Osteoblast (primary cell): ENCODE results near the gene PPM1L. TPM values are rescaled to one million over a fixed set of nuclear protein-coding genes. Genes with fewer than 3 reads are reported as not detected.

Experiments
- DNase-seq: peaks from one replicate; pipeline ENCODE4 v3.0.0; 2011; ENCODE audit warnings: low spot score, mixed read lengths; ENCODE audit not compliant: insufficient read length; ENCODE audit errors: missing footprints
- H2AFZ ChIP-seq: 2 replicates; pipeline ENCODE4 v1.6.0; 2011; ENCODE audit warnings: mild to moderate bottlenecking, low read length
- H3K27ac ChIP-seq: 2 replicates; pipeline ENCODE4 v1.5.1; 2011; ENCODE audit warnings: mild to moderate bottlenecking, low read depth, low read length, moderate library complexity
- H3K27me3 ChIP-seq: 2 replicates; pipeline ENCODE4 v1.6.0; 2012; ENCODE audit warnings: mild to moderate bottlenecking, control low read depth, inconsistent platforms, low read length, moderate library complexity; ENCODE audit not compliant: insufficient read depth
- H3K36me3 ChIP-seq: 2 replicates; pipeline ENCODE4 v1.5.1; 2011; ENCODE audit warnings: mild to moderate bottlenecking, low read length, control low read depth, moderate library complexity; ENCODE audit not compliant: insufficient read depth
- H3K4me1 ChIP-seq: 2 replicates; pipeline ENCODE4 v1.5.1; 2011; ENCODE audit warnings: mild to moderate bottlenecking, low read length, control low read depth, moderate library complexity; ENCODE audit not compliant: insufficient read depth
- H3K4me2 ChIP-seq: 2 replicates; pipeline ENCODE4 v1.6.0; 2011; ENCODE audit warnings: mild to moderate bottlenecking, low read length; ENCODE audit not compliant: insufficient read depth
- H3K4me3 ChIP-seq: fragments of 200-600 bp; sonication (generic); 3 replicates; pipeline ENCODE4 v1.5.1; 2012; ENCODE audit warnings: mild to moderate bottlenecking, low read length, inconsistent platforms; ENCODE audit not compliant: insufficient read depth
- H3K79me2 ChIP-seq: 2 replicates; pipeline ENCODE4 v1.6.0; 2012; ENCODE audit warnings: mild to moderate bottlenecking, low read length, control low read depth, inconsistent platforms; ENCODE audit not compliant: insufficient read depth
- H3K9me3 ChIP-seq: 2 replicates; pipeline ENCODE4 v1.5.1; 2011; ENCODE audit warnings: low read depth, low read length, control low read depth
- H4K20me1 ChIP-seq: 2 replicates; pipeline ENCODE4 v1.6.0; 2012; ENCODE audit warnings: mild to moderate bottlenecking, low read length, control low read depth; ENCODE audit not compliant: insufficient read depth
- total RNA-seq: library from RNA; depleted of rRNA; stranded (reverse); fragments of >200 nt; gene quantifications from 2 replicates; pipeline ENCODE4 v1.2.3, GENCODE V29; 2012
- TF ChIP-seq, protein P1 (sequence below): IDR thresholded peaks from 2 replicates; pipeline ENCODE4 v1.5.1; 2011; ENCODE audit warnings: mild to moderate bottlenecking, low read depth, low read length, moderate library complexity; ENCODE audit errors: extremely low read depth

PPM1L gene
- total RNA-seq, 1 donor = 4.3 TPM

DNA sequence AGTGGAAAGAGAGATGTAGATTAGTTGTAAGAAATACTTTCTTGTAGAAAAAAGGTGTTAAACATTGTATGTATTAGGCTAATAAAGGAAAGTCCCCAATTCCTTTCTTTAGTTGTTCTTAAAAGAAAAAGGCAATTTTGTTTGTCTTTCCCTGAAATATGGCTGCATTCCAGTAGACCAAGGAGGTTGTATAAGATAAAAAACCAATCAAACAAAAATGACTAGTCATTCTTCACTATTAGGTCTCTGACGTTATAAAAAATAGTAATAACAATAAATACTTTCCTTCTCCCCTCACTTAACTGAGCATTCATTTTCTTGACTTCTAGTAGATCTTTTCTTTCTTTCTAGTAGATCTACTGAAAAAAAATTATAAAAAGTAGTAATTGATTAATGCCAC is 8.6 kb upstream of the PPM1L start:
- no peak overlapping the region for H3K27ac ChIP-seq
- H3K4me2 ChIP-seq = no peak overlapping the region
- TF ChIP-seq, protein P1, sequence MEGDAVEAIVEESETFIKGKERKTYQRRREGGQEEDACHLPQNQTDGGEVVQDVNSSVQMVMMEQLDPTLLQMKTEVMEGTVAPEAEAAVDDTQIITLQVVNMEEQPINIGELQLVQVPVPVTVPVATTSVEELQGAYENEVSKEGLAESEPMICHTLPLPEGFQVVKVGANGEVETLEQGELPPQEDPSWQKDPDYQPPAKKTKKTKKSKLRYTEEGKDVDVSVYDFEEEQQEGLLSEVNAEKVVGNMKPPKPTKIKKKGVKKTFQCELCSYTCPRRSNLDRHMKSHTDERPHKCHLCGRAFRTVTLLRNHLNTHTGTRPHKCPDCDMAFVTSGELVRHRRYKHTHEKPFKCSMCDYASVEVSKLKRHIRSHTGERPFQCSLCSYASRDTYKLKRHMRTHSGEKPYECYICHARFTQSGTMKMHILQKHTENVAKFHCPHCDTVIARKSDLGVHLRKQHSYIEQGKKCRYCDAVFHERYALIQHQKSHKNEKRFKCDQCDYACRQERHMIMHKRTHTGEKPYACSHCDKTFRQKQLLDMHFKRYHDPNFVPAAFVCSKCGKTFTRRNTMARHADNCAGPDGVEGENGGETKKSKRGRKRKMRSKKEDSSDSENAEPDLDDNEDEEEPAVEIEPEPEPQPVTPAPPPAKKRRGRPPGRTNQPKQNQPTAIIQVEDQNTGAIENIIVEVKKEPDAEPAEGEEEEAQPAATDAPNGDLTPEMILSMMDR = no peak
- no peaks in the 10 kb centered on the region for H3K36me3 ChIP-seq
- no peaks in the 10 kb centered on the region for H3K27me3 ChIP-seq
- H3K4me1 ChIP-seq = no peaks in the 10 kb centered on the region
- DNase-seq = no peak
- no peaks in the 10 kb centered on the region for H4K20me1 ChIP-seq
- H3K9me3 ChIP-seq = no peaks in the 10 kb centered on the region
- no peak overlapping the region for H2AFZ ChIP-seq
- no peak overlapping the region for H3K4me3 ChIP-seq
- no peaks in the 10 kb centered on the region for H3K79me2 ChIP-seq

DNA sequence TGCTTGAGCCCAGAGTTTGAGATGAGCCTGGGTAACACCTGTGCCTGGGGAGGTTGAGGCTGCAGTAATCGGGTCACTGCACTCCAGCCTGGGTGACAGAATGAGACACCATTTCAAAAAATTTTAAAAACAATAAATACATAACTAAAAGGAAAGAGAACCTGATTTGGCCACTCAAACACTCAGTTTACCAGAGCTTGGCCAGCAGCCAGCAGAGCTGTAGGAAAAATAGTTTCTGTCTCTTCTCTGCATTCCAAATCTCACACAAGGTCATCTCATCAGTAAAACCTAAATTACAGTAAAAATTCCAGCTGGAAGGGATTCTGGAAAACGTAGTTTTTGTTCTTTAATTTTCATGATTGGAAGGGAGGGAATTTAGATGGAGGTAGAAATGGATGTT is 7.8 kb upstream of the PPM1L start:
- no peak overlapping the region for H3K4me2 ChIP-seq

DNA sequence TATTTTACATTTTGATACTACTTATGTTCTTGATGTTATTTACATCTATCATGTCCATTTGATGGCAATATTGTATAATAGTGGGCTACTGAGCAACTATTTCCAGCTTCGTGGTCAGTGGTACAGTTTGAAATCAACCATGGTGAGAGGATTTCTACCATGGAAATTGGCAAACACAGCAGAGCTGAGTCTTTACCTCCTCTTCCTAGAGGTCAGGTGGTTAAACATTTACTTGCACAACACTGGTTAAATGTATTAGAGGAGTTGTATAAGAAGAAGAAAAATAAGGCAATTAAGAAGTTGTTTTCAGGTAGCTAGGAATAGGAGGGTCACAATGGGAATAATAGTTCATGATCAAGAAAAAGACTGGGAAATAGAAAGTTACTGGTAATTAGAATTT is 7.2 kb upstream of the PPM1L start:
- Histone ChIP-seq H3K36me3 (no peaks in the 10 kb centered on the region), H3K4me3 (no peak overlapping the region), H3K9me3 (no peaks in the 10 kb centered on the region), H3K4me2 (no peak overlapping the region), H3K27me3 (no peaks in the 10 kb centered on the region), H3K4me1 (no peaks in the 10 kb centered on the region), H4K20me1 (no peaks in the 10 kb centered on the region), H3K79me2 (no peaks in the 10 kb centered on the region), H3K27ac (no peak overlapping the region), H2AFZ (no peak overlapping the region)
- TF ChIP-seq, protein P1 = no peak
- no peak for DNase-seq

More for the DNA sequence above, 7.8 kb upstream of the PPM1L start:
- no peaks in the 10 kb centered on the region for H3K36me3 ChIP-seq
- TF ChIP-seq, protein P1 = no peak
- H3K4me3 ChIP-seq = no peak overlapping the region
- H3K79me2 ChIP-seq = no peaks in the 10 kb centered on the region
- H4K20me1 ChIP-seq = no peaks in the 10 kb centered on the region
- H3K9me3 ChIP-seq = no peaks in the 10 kb centered on the region
- DNase-seq = no peak
- H3K27me3 ChIP-seq = no peaks in the 10 kb centered on the region
- no peak overlapping the region for H2AFZ ChIP-seq
- H3K27ac ChIP-seq = no peak overlapping the region
- no peaks in the 10 kb centered on the region for H3K4me1 ChIP-seq

DNA sequence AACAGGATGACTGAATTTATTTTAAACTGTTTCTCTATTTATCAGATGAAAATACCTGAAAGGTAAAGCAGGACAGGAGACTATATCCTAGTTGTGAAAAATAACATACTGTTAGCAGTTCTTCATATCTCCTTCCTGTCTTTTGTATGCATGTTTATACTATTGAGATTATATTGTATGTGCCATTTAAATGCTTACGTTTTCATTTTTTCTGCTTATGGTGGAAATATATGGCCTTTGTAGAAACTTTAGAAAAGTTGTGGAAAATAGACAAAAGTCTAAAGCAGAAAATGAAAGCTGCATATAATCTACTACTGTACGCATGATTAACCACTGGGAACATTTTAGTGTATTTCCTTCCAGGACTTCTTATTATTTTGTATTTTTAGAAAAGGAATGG is 2.1 kb upstream of the PPM1L start:
- H3K9me3 ChIP-seq = no peaks in the 10 kb centered on the region
- no peak overlapping the region for H3K27ac ChIP-seq
- no peaks in the 10 kb centered on the region for H4K20me1 ChIP-seq
- no peaks in the 10 kb centered on the region for H3K36me3 ChIP-seq
- DNase-seq = peak; percentile 35
- TF ChIP-seq, protein P1 = no peak
- peaks cover 24% of the 10 kb centered on the region for H3K27me3 ChIP-seq
- peaks cover 16% of the 10 kb centered on the region for H3K4me1 ChIP-seq
- H3K4me2 ChIP-seq = peak overlapping the region; percentile 98
- H3K79me2 ChIP-seq = no peaks in the 10 kb centered on the region
- H3K4me3 ChIP-seq = peak overlapping the region; percentile 80
- no peak overlapping the region for H2AFZ ChIP-seq
